Uterus (tissue), 4 donors: ENCODE measurements around the gene TMC2. TPM values are rescaled to one million over a fixed set of nuclear protein-coding genes. Genes with fewer than 3 reads are reported as not detected.

Experiments used
- DNase-seq, 2 donors: peaks; one replicate each; pipeline ENCODE4 v3.0.0-alpha.2; 2019 to 2020
- H3K27ac ChIP-seq, 2 donors: fragments of 200-600 bp; sonication (generic); 1 replicate in 1 of 2; 2 replicates in 1 of 2; pipeline ENCODE4 v1.5.1; 2016 to 2018
- H3K27me3 ChIP-seq, 2 donors: fragments of 200-600 bp; sonication (generic); one replicate each; pipeline ENCODE4 v1.5.1; 2018 to 2019; ENCODE audit warnings: control low read depth in 1 of 2
- H3K36me3 ChIP-seq, 2 donors: fragments of 200-600 bp; sonication (generic); one replicate each; pipeline ENCODE4 v1.5.1; 2019; ENCODE audit warnings: control low read depth in 1 of 2
- H3K4me1 ChIP-seq, 2 donors: fragments of 200-600 bp; sonication (generic); one replicate each; pipeline ENCODE4 v1.5.1; 2018 to 2019; ENCODE audit warnings: control low read depth in 1 of 2
- H3K4me3 ChIP-seq, 2 donors: fragments of 200-600 bp; sonication (generic); 1 replicate in 1 of 2; 2 replicates in 1 of 2; pipeline ENCODE4 v1.5.1; 2018 to 2019; ENCODE audit warnings: mild to moderate bottlenecking in 1 of 2
- H3K9me3 ChIP-seq, 2 donors: fragments of 200-600 bp; sonication (generic); one replicate each; pipeline ENCODE4 v1.5.1; 2019; ENCODE audit warnings: control low read depth in 1 of 2
- POLR2A ChIP-seq, 2 donors: fragments of 450-650 bp; IDR thresholded peaks; one replicate each; pipeline ENCODE4 v1.6.1; 2016; ENCODE audit warnings: antibody characterized with exemption in 2 of 2, mild to moderate bottlenecking in 1 of 2, moderate library complexity in 1 of 2
- intact Hi-C: fragments of 100-400 bp; cut with DNase I; formaldehyde crosslinking; loops from one replicate; pipeline ENCODE4 v1.15.1; 2023; ENCODE audit warnings: low total_unique reads
- total RNA-seq, 4 donors: library from RNA; depleted of rRNA in 3 of 4; stranded (reverse); fragments of >200 nt in 3 of 4; gene quantifications; one replicate each; pipeline versions ENCODE4 v1.1.0 to v1.2.4, GENCODE V29; 2014 to 2023
- TF ChIP-seq, protein P1 (sequence below), 4 experiments: fragments of 200-600 bp in 2 of 4; fragments of 450-650 bp in 2 of 4; sonication (generic) in 2 of 4; IDR thresholded peaks; one replicate each; pipeline ENCODE4 v1.5.1; 2016 to 2019; ENCODE audit warnings: antibody characterized with exemption in 4 of 4, mild to moderate bottlenecking in 2 of 4, moderate library complexity in 1 of 4
- donor health status: DM: yes; HTN: yes; CAD: no.

The TMC2 gene
- total RNA-seq, 4 donors from 2014 or later = not detected

GRCh38 chr20:2619961-2620595 is 83.7 kb downstream of the TMC2 start:
- no peak overlapping the region for H3K4me3 ChIP-seq
- intact Hi-C loops = no loop called here
- H3K27me3 ChIP-seq = no peaks in the 10 kb centered on the region
- no peaks in the 10 kb centered on the region for H3K4me1 ChIP-seq
- TF ChIP-seq POLR2A (IDR thresholded peaks at IDR 0.05) = no peak
- TF ChIP-seq, protein P1, sequence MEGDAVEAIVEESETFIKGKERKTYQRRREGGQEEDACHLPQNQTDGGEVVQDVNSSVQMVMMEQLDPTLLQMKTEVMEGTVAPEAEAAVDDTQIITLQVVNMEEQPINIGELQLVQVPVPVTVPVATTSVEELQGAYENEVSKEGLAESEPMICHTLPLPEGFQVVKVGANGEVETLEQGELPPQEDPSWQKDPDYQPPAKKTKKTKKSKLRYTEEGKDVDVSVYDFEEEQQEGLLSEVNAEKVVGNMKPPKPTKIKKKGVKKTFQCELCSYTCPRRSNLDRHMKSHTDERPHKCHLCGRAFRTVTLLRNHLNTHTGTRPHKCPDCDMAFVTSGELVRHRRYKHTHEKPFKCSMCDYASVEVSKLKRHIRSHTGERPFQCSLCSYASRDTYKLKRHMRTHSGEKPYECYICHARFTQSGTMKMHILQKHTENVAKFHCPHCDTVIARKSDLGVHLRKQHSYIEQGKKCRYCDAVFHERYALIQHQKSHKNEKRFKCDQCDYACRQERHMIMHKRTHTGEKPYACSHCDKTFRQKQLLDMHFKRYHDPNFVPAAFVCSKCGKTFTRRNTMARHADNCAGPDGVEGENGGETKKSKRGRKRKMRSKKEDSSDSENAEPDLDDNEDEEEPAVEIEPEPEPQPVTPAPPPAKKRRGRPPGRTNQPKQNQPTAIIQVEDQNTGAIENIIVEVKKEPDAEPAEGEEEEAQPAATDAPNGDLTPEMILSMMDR (IDR thresholded peaks at IDR 0.05) = no peak
- DNase-seq = no peak
- H3K36me3 ChIP-seq = no peaks in the 10 kb centered on the region
- H3K27ac ChIP-seq = no peak overlapping the region
- no peaks in the 10 kb centered on the region for H3K9me3 ChIP-seq

- Histone ChIP-seq H3K27me3 (no peaks in the 10 kb centered on the region), H3K9me3 (no peaks in the 10 kb centered on the region), H3K27ac (no peak overlapping the region), H3K4me3 (no peak overlapping the region), H3K4me1 (no peaks in the 10 kb centered on the region), H3K36me3 (no peaks in the 10 kb centered on the region)
- peak in 1 of 2 donors; percentile 27 for DNase-seq
- intact Hi-C loops = no loop called here
- TF ChIP-seq POLR2A (IDR thresholded peaks at IDR 0.05) = no peak
- TF ChIP-seq, protein P1 (IDR thresholded peaks at IDR 0.05) = no peak
Measured at GRCh38 chr20:2624190-2624589, 87.8 kb downstream of the TMC2 start.

DNA sequence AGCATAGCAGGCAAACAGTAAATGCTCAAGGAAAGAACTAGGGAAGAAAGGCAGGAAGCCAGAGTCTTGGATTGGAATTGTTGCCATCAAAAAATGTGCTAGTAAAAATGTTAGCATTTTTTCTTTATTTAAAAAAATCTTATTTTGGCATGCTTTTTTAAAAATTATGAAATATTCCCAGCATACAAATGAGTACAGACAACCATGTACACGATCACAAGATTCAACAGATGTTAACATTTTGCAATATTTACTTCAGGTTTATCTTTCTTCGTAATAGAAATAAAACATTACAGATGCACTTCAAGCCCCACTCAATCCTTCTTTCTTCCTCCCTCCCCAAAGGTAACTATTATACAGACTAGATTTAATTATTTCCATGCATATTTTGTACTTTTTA is 88.7 kb downstream of the TMC2 start:
- H3K4me1 ChIP-seq = no peaks in the 10 kb centered on the region
- no peak overlapping the region for H3K27ac ChIP-seq
- DNase-seq = no peak
- intact Hi-C loops = no loop called here
- no peak overlapping the region for H3K4me3 ChIP-seq
- H3K36me3 ChIP-seq = no peaks in the 10 kb centered on the region
- no peaks in the 10 kb centered on the region for H3K9me3 ChIP-seq
- H3K27me3 ChIP-seq = no peaks in the 10 kb centered on the region
- TF ChIP-seq, protein P1 (IDR thresholded peaks at IDR 0.05) = no peak
- no peak for TF ChIP-seq POLR2A (IDR thresholded peaks at IDR 0.05)

DNA sequence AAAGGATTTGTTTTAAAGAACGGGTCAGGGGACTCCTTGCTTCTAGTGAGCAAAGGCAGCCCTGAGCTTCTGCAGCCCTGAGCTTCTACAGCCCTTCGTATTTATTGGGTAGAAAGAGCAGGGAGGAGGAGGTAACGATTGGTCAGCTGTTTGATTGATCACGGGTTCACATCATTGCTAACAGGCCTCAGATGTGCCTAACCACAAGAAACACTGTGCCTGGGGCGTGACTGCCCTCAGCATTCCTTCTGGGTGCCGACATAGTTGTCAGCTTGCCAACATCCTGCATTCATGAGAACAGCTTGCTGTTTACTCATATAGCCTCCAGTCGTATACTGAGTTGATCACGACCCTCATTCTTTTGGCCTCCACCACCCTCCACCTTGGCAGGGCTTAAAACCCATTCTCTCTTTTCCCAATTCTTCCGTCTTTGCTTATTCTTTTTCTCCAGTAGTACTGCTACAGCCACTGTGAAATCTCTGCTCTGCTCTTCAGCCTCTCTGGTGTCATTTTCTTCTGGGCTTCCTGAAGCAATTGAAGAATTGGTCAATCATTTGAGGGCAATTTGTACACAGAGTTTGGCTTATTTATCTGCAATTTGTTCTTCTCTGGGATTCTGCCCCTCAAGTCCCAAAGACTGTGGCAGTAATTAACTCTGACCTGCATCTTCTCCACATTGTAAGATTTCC is 90.6 kb downstream of the TMC2 start:
- DNase-seq = no peak
- TF ChIP-seq, protein P1 (IDR thresholded peaks at IDR 0.05) = no peak
- TF ChIP-seq POLR2A (IDR thresholded peaks at IDR 0.05) = no peak
- intact Hi-C loops = no loop called here

DNA sequence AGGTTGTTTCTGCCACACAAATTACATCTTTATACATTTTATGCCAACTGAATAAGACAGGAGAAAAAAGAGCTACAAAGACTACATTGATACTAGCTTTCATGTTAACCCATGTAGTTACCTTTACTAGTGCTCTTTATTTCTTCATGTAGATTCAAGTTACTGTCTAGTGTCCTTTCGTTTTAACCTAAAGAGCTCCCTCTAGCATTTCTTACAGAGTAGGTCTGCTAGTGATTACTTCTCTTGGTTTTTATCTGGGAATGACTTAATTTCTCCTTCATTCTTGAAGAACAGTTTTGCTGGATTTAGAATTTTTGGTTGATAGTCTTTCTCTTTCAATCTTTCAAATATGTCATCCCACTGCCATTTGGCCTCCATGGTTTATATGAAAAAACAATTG is 94.9 kb downstream of the TMC2 start:
- DNase-seq = no peak
- no peak overlapping the region for H3K27ac ChIP-seq
- no peaks in the 10 kb centered on the region for H3K36me3 ChIP-seq
- intact Hi-C loops = no loop called here
- no peak overlapping the region for H3K4me3 ChIP-seq
- TF ChIP-seq, protein P1 (IDR thresholded peaks at IDR 0.05) = no peak
- no peak for TF ChIP-seq POLR2A (IDR thresholded peaks at IDR 0.05)
- no peaks in the 10 kb centered on the region for H3K27me3 ChIP-seq
- no peaks in the 10 kb centered on the region for H3K4me1 ChIP-seq
- no peaks in the 10 kb centered on the region for H3K9me3 ChIP-seq

More for the DNA sequence above, 90.6 kb downstream of the TMC2 start:
- Histone ChIP-seq H3K9me3 (no peaks in the 10 kb centered on the region), H3K4me3 (no peak overlapping the region), H3K27ac (no peak overlapping the region), H3K4me1 (no peaks in the 10 kb centered on the region), H3K36me3 (no peaks in the 10 kb centered on the region), H3K27me3 (no peaks in the 10 kb centered on the region)
